HepG2 (cell line): ENCODE results near the gene OPRD1. TPM values are rescaled to one million over a fixed set of nuclear protein-coding genes. Genes with fewer than 3 reads are reported as not detected.

Source experiments
- ATAC-seq: fragments of 200-7000 bp; cut with Tn5 transposase; 3 replicates; pipeline ENCODE4 v1.9.1; 2020; ENCODE audit warnings: mild to moderate bottlenecking, moderate library complexity
- BruUV-seq: library from RNA; stranded (reverse); fragments of 400-500 nt; replicated peaks from 2 replicates; lab custom pipeline; 2021; lab: Mats Ljungman, UMichigan
- CTCF ChIA-PET: fragments of 300-600 bp; formaldehyde crosslinking; extraction: SDS; loops from one replicate; lab custom pipeline; 2021; ENCODE audit warnings: low total read pairs, inconsistent platforms, low intra/inter-chr PET ratio; lab: Yijun Ruan, JAX
- POLR2A ChIA-PET: fragments of 350-600 bp; sonication (Branson Sonifier 250); formaldehyde crosslinking; loops from one replicate; lab custom pipeline; 2020; ENCODE audit warnings: antibody characterized with exemption, inconsistent platforms; lab: Yijun Ruan, JAX
- DNase-seq: peaks from one replicate; pipeline ENCODE4 v3.0.0-alpha.2; 2015; ENCODE audit warnings: low spot score
- FAIRE-seq: peaks from 3 replicates; lab custom pipeline; 2011; peaks lifted over from hg19 to GRCh38; lab: Jason Lieb, UNC
- H2AFZ ChIP-seq: one replicate; pipeline ENCODE4 v1.6.1; 2011; ENCODE audit warnings: low read length, inconsistent platforms
- H3K27ac ChIP-seq: fragments of 300-600 bp; 3 replicates; pipeline ENCODE4 v1.8.0; 2011; ENCODE audit warnings: mixed run types, mild to moderate bottlenecking, mixed read lengths, low read length, inconsistent platforms; ENCODE audit not compliant: insufficient read depth; ENCODE audit errors: extremely low read length
- H3K27me3 ChIP-seq, 2 experiments: fragments of 200-600 bp in 1 of 2; 2 replicates in 1 of 2; 3 replicates in 1 of 2; pipeline versions ENCODE4 v1.6.0 to v1.8.0; 2011; ENCODE audit warnings: low read length in 2 of 2, mild to moderate bottlenecking in 2 of 2, moderate library complexity in 2 of 2, inconsistent platforms in 1 of 2; ENCODE audit not compliant: insufficient read depth in 2 of 2, control insufficient read depth in 1 of 2
- H3K36me3 ChIP-seq, 2 experiments: fragments of 200-600 bp in 1 of 2; replicated peaks in 1 of 2; 2 replicates in 1 of 2; 3 replicates in 1 of 2; pipeline versions ENCODE4 v1.5.1 to v1.8.0; 2011; ENCODE audit warnings: low read length in 2 of 2, inconsistent platforms in 1 of 2; ENCODE audit not compliant: insufficient read depth in 2 of 2, control insufficient read depth in 1 of 2
- H3K4me1 ChIP-seq: 2 replicates; pipeline ENCODE4 v1.5.1; 2012; ENCODE audit warnings: low read length, inconsistent platforms; ENCODE audit not compliant: insufficient read depth
- H3K4me2 ChIP-seq: 2 replicates; pipeline ENCODE4 v1.6.0; 2011; ENCODE audit warnings: low read depth, low read length, inconsistent platforms
- H3K4me3 ChIP-seq, 3 experiments: fragments of 200-600 bp in 1 of 3; sonication (generic), shearing (Covaris generic) in 1 of 3; replicated peaks in 1 of 3; 2 replicates each; pipeline ENCODE4 v1.5.1; 2011 to 2016; ENCODE audit warnings: low read length in 3 of 3, inconsistent platforms in 2 of 3, low read depth in 2 of 3, mild to moderate bottlenecking in 2 of 3, control low read depth in 1 of 3, mixed read lengths in 1 of 3; ENCODE audit not compliant: insufficient read depth in 1 of 3
- H3K79me2 ChIP-seq: one replicate; pipeline ENCODE4 v1.6.1; 2011; ENCODE audit warnings: low read length, inconsistent platforms; ENCODE audit not compliant: insufficient read depth
- H3K9ac ChIP-seq: 2 replicates; pipeline ENCODE4 v1.6.0; 2011; ENCODE audit warnings: mild to moderate bottlenecking, low read depth, low read length, inconsistent platforms; ENCODE audit not compliant: insufficient read depth
- H3K9me3 ChIP-seq: 2 replicates; pipeline ENCODE4 v1.5.1; 2012; ENCODE audit warnings: mild to moderate bottlenecking, low read length
- H4K20me1 ChIP-seq: 2 replicates; pipeline ENCODE4 v1.6.0; 2011; ENCODE audit warnings: inconsistent platforms, mild to moderate bottlenecking, low read length, moderate library complexity; ENCODE audit not compliant: insufficient read depth
- ATF1 ChIP-seq: IDR thresholded peaks from 2 replicates; pipeline ENCODE4 v1.6.1; 2016; ENCODE audit warnings: mild to moderate bottlenecking, control low read depth
- ELF1 ChIP-seq: sonication (generic); formaldehyde crosslinking; IDR thresholded peaks from 2 replicates; pipeline ENCODE4 v1.4.0; 2020; ENCODE audit warnings: missing genetic modification reagents
- GLMP ChIP-seq: sonication (generic); formaldehyde crosslinking; IDR thresholded peaks from 2 replicates; pipeline ENCODE4 v1.9.0; 2021; ENCODE audit warnings: missing genetic modification reagents, mild to moderate bottlenecking, borderline replicate concordance
- HES4 ChIP-seq: sonication (generic); formaldehyde crosslinking; IDR thresholded peaks from 2 replicates; pipeline ENCODE4 v1.9.0; 2021; ENCODE audit warnings: mild to moderate bottlenecking, missing genetic modification reagents, borderline replicate concordance
- JUN ChIP-seq: sonication (generic); formaldehyde crosslinking; IDR thresholded peaks from 2 replicates; pipeline ENCODE4 v1.4.0; 2020; ENCODE audit warnings: mild to moderate bottlenecking, missing genetic modification reagents
- MED1 ChIP-seq: sonication (generic); formaldehyde crosslinking; IDR thresholded peaks from 2 replicates; pipeline ENCODE4 v1.4.0; 2020; ENCODE audit warnings: missing genetic modification reagents
- NRL ChIP-seq: sonication (generic); formaldehyde crosslinking; IDR thresholded peaks from 2 replicates; pipeline ENCODE4 v1.5.0; 2020; ENCODE audit warnings: missing genetic modification reagents, mild to moderate bottlenecking, moderate library complexity, borderline replicate concordance
- PAX8 ChIP-seq: sonication (generic); formaldehyde crosslinking; IDR thresholded peaks from 2 replicates; pipeline ENCODE4 v1.8.0; 2022; ENCODE audit warnings: mild to moderate bottlenecking, missing genetic modification reagents, borderline replicate concordance
- SAFB2 ChIP-seq: sonication (generic); formaldehyde crosslinking; IDR thresholded peaks from 2 replicates; pipeline ENCODE4 v1.5.1; 2020; ENCODE audit warnings: missing genetic modification reagents, low read depth, mild to moderate bottlenecking, borderline replicate concordance
- SATB2 ChIP-seq: sonication (generic); formaldehyde crosslinking; IDR thresholded peaks from 2 replicates; pipeline ENCODE4 v1.5.0; 2020; ENCODE audit warnings: missing genetic modification reagents
- SOX6 ChIP-seq, 2 experiments: fragments of 450-650 bp in 1 of 2; sonication (generic) in 1 of 2; formaldehyde crosslinking in 1 of 2; IDR thresholded peaks; 2 replicates each; pipeline versions ENCODE4 v1.4.0 to v1.6.1; 2017 to 2020; ENCODE audit warnings: antibody characterized with exemption in 1 of 2, mild to moderate bottlenecking in 1 of 2, missing genetic modification reagents in 1 of 2
- ZNF101 ChIP-seq: sonication (generic); formaldehyde crosslinking; IDR thresholded peaks from 2 replicates; pipeline ENCODE4 v1.4.0; 2020; ENCODE audit warnings: mild to moderate bottlenecking, low read depth, missing genetic modification reagents, borderline replicate concordance
- ZNF672 ChIP-seq: sonication (generic); formaldehyde crosslinking; IDR thresholded peaks from 2 replicates; pipeline ENCODE4 v1.8.1; 2022; ENCODE audit warnings: missing genetic modification reagents
- ZNF891 ChIP-seq: sonication (generic); formaldehyde crosslinking; IDR thresholded peaks from 2 replicates; pipeline ENCODE4 v1.5.0; 2020; ENCODE audit warnings: mild to moderate bottlenecking, missing genetic modification reagents
- WGBS: methylation state at CpG from one replicate; pipeline ENCODE4 v1.1.6; 2017; ENCODE audit warnings: low lambda C conversion rate; 5-methylcytosine and 5-hydroxymethylcytosine counted together
- in situ Hi-C: cut with HindIII; loops from 2 replicates; pipeline ENCODE4 v1.10.0; 2017; ENCODE audit warnings: low pct_unique_long_range_greater_than_20kb; ENCODE audit not compliant: extremely low pct_ligation_motif_present
- intact Hi-C: fragments of 100-400 bp; cut with micrococcal nuclease; formaldehyde crosslinking; loops from one replicate; pipeline ENCODE4 v1.10.0; 2022; ENCODE audit not compliant: unreplicated experiment
- polyA plus RNA-seq, 8 experiments: library from polyadenylated mRNA; depleted of rRNA in 3 of 8; stranded (reverse) in 7 of 8; unstranded in 1 of 8; fragments of >200 nt; fragmentation: Illumina TruSeq in 4 of 8; extraction: Trizol in 4 of 8; gene quantifications; 2 replicates each; pipeline versions ENCODE4 v1.2.1 to v1.2.3, GENCODE V29; 2011 to 2016; ENCODE audit warnings: low read depth in 4 of 8, missing spikeins in 1 of 8, mixed read lengths in 1 of 8; ENCODE audit not compliant: insufficient read depth in 1 of 8
- total RNA-seq, 5 experiments: library from RNA; depleted of rRNA; stranded (reverse); fragments of >200 nt; fragmentation: Illumina TruSeq; extraction: Trizol; gene quantifications; 2 replicates each; pipeline ENCODE4 v1.2.3, GENCODE V29; 2016; ENCODE audit warnings: low read depth in 1 of 5

The OPRD1 gene
- total and polyA plus RNA-seq, 2 of the 13 experiments (the other 11 are each of a cell fraction or from before 2014, with no cell fraction given), result 0.02 to 0.03 TPM

GRCh38 chr1:28869952-28870351 is 58.0 kb downstream of the OPRD1 start:
- Histone ChIP-seq H3K9ac (no peak overlapping the region), H4K20me1 (no peaks in the 10 kb centered on the region), H3K4me1 (peaks cover 21% of the 10 kb centered on the region), H3K27ac (no peak overlapping the region), H3K4me2 (no peak overlapping the region), H3K79me2 (no peaks in the 10 kb centered on the region), H2AFZ (no peak overlapping the region), H3K4me3 (no peak overlapping the region), H3K9me3 (no peaks in the 10 kb centered on the region), H3K36me3 (no peaks in the 10 kb centered on the region), H3K27me3 (peaks cover 0 to 22% of the 10 kb centered on the region in 2 experiments; a peak in 3 of 5 replicates)
- POLR2A ChIA-PET, result no interaction called here
- no peak for FAIRE-seq
- ATAC-seq, result no peak
- 94% methylated on average over 5 of the region's 5 CpGs for WGBS
- CTCF ChIA-PET, result no interaction called here
- TF ChIP-seq JUN (CRISPR knock-in tag) (no peak), GLMP (CRISPR knock-in tag) (no peak), ELF1 (CRISPR knock-in tag) (no peak), ZNF101 (CRISPR knock-in tag) (no peak), MED1 (CRISPR knock-in tag) (no peak), ATF1 (CRISPR knock-in tag) (no peak), HES4 (no peak), NRL (CRISPR knock-in tag) (no peak), SOX6 (IDR thresholded peaks at IDR 0.05) (no peak), SOX6 (CRISPR knock-in tag; IDR thresholded peaks at IDR 0.05) (no peak), ZNF672 (CRISPR knock-in tag) (no peak), SATB2 (CRISPR knock-in tag) (no peak), ZNF891 (CRISPR knock-in tag) (no peak), SAFB2 (no peak), PAX8 (CRISPR knock-in tag) (no peak)
- no TSS peak for BruUV-seq
- intact Hi-C loops, result loop anchor here (10.0 kb wide), 1 partner anchor 355 kb away; no protein-coding TSS in a partner anchor
- no peak for DNase-seq
- in situ Hi-C loops, result loop anchor here (5.0 kb wide), 1 partner anchor 228 kb away; the partner anchor contains the start of gene TAF12
